GM20000 (cell line): ENCODE measurements around the gene BPIFA1.

Source experiments
- DNase-seq: peaks from one replicate; pipeline ENCODE4 v3.0.0; 2012; ENCODE audit warnings: low spot score
- CTCF ChIP-seq: IDR thresholded peaks from 2 replicates; pipeline ENCODE4 v1.5.1; 2012; ENCODE audit warnings: mild to moderate bottlenecking, control low read depth; ENCODE audit errors: extremely low read depth, missing control alignments

BPIFA1 gene

GRCh38 chr20:33239418-33239817, 3.6 kb downstream of the BPIFA1 start:
- TF ChIP-seq CTCF, result no peak
- DNase-seq, result no peak

- TF ChIP-seq CTCF, result no peak
- no peak for DNase-seq
Observed at GRCh38 chr20:33239979-33240736, 4.4 kb downstream of the BPIFA1 start.

GRCh38 chr20:33240923-33241322, 5.1 kb downstream of the BPIFA1 start:
- DNase-seq, result no peak
- no peak for TF ChIP-seq CTCF

- DNase-seq, result no peak
- no peak for TF ChIP-seq CTCF
Observed at GRCh38 chr20:33242319-33243100, 6.7 kb downstream of the BPIFA1 start.

GRCh38 chr20:33246077-33246476, 10.3 kb downstream of the BPIFA1 start:
- TF ChIP-seq CTCF, result no peak

GRCh38 chr20:33249456-33249855, 13.7 kb downstream of the BPIFA1 start:
- no peak for TF ChIP-seq CTCF
- no peak for DNase-seq

More at GRCh38 chr20:33246077-33246476, 10.3 kb downstream of the BPIFA1 start:
- DNase-seq, result no peak

- TF ChIP-seq CTCF, result no peak
- DNase-seq, result no peak
Observed at GRCh38 chr20:33250666-33251065, 14.9 kb downstream of the BPIFA1 start.
